GM23248 (cell line): Measurements from ENCODE around the gene CAMK4.

ENCODE experiments used
- EZH2 ChIP-seq: fragments of 200-600 bp; sonication (generic); IDR thresholded peaks from 2 replicates; pipeline ENCODE4 v1.6.1; 2018; ENCODE audit warnings: antibody characterized with exemption, mild to moderate bottlenecking; ENCODE audit not compliant: insufficient read depth, poor library complexity, severe bottlenecking
- EZH2phosphoT487 ChIP-seq: fragments of 200-600 bp; sonication (generic); IDR thresholded peaks from 2 replicates; pipeline ENCODE4 v1.6.1; 2018; ENCODE audit warnings: antibody characterized with exemption, moderate library complexity, mild to moderate bottlenecking, low read depth; ENCODE audit not compliant: insufficient read depth

DNA sequence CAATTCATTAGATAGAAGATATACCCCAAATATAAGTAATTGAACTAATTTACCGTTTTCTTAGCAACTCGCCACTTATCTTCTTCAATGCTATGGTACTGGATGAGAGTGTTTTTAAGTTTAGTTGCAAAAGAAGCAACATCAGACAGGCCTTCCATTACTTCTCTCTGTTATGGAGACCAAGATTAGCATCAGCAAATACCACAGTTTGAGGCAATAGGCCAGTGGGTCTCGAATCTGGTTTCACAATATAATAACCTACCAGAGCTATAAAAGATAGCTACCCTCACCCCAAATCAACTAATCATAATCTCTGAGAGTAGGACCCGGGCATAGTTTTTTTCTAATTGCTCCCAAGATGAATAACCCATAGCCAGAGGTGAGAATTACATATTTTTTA is 283.1 kb downstream of the CAMK4 start:
- TF ChIP-seq EZH2 (no peak), EZH2phosphoT487 (no peak)
